HepG2 (cell line): ENCODE measurements around the gene NPW. TPM values are rescaled to one million over a fixed set of nuclear protein-coding genes. Genes with fewer than 3 reads are reported as not detected.

Source experiments
- ATAC-seq: fragments of 200-7000 bp; cut with Tn5 transposase; 3 replicates; pipeline ENCODE4 v1.9.1; 2020; ENCODE audit warnings: mild to moderate bottlenecking, moderate library complexity
- BruUV-seq: library from RNA; stranded (reverse); fragments of 400-500 nt; replicated peaks from 2 replicates; lab custom pipeline; 2021; lab: Mats Ljungman, UMichigan
- CTCF ChIA-PET: fragments of 300-600 bp; formaldehyde crosslinking; extraction: SDS; loops from one replicate; lab custom pipeline; 2021; ENCODE audit warnings: low total read pairs, inconsistent platforms, low intra/inter-chr PET ratio; lab: Yijun Ruan, JAX
- POLR2A ChIA-PET: fragments of 350-600 bp; sonication (Branson Sonifier 250); formaldehyde crosslinking; loops from one replicate; lab custom pipeline; 2020; ENCODE audit warnings: antibody characterized with exemption, inconsistent platforms; lab: Yijun Ruan, JAX
- DNase-seq: peaks from one replicate; pipeline ENCODE4 v3.0.0-alpha.2; 2015; ENCODE audit warnings: low spot score
- FAIRE-seq: peaks from 3 replicates; lab custom pipeline; 2011; peaks lifted over from hg19 to GRCh38; lab: Jason Lieb, UNC
- H2AFZ ChIP-seq: one replicate; pipeline ENCODE4 v1.6.1; 2011; ENCODE audit warnings: low read length, inconsistent platforms
- H3K27ac ChIP-seq: fragments of 300-600 bp; 3 replicates; pipeline ENCODE4 v1.8.0; 2011; ENCODE audit warnings: mixed run types, mild to moderate bottlenecking, mixed read lengths, low read length, inconsistent platforms; ENCODE audit not compliant: insufficient read depth; ENCODE audit errors: extremely low read length
- H3K27me3 ChIP-seq, 2 experiments: fragments of 200-600 bp in 1 of 2; 2 replicates in 1 of 2; 3 replicates in 1 of 2; pipeline versions ENCODE4 v1.6.0 to v1.8.0; 2011; ENCODE audit warnings: low read length in 2 of 2, mild to moderate bottlenecking in 2 of 2, moderate library complexity in 2 of 2, inconsistent platforms in 1 of 2; ENCODE audit not compliant: insufficient read depth in 2 of 2, control insufficient read depth in 1 of 2
- H3K36me3 ChIP-seq, 2 experiments: fragments of 200-600 bp in 1 of 2; replicated peaks in 1 of 2; 2 replicates in 1 of 2; 3 replicates in 1 of 2; pipeline versions ENCODE4 v1.5.1 to v1.8.0; 2011; ENCODE audit warnings: low read length in 2 of 2, inconsistent platforms in 1 of 2; ENCODE audit not compliant: insufficient read depth in 2 of 2, control insufficient read depth in 1 of 2
- H3K4me1 ChIP-seq: 2 replicates; pipeline ENCODE4 v1.5.1; 2012; ENCODE audit warnings: low read length, inconsistent platforms; ENCODE audit not compliant: insufficient read depth
- H3K4me2 ChIP-seq: 2 replicates; pipeline ENCODE4 v1.6.0; 2011; ENCODE audit warnings: low read depth, low read length, inconsistent platforms
- H3K4me3 ChIP-seq, 3 experiments: fragments of 200-600 bp in 1 of 3; sonication (generic), shearing (Covaris generic) in 1 of 3; replicated peaks in 1 of 3; 2 replicates each; pipeline ENCODE4 v1.5.1; 2011 to 2016; ENCODE audit warnings: low read length in 3 of 3, inconsistent platforms in 2 of 3, low read depth in 2 of 3, mild to moderate bottlenecking in 2 of 3, control low read depth in 1 of 3, mixed read lengths in 1 of 3; ENCODE audit not compliant: insufficient read depth in 1 of 3
- H3K79me2 ChIP-seq: one replicate; pipeline ENCODE4 v1.6.1; 2011; ENCODE audit warnings: low read length, inconsistent platforms; ENCODE audit not compliant: insufficient read depth
- H3K9ac ChIP-seq: 2 replicates; pipeline ENCODE4 v1.6.0; 2011; ENCODE audit warnings: mild to moderate bottlenecking, low read depth, low read length, inconsistent platforms; ENCODE audit not compliant: insufficient read depth
- H3K9me3 ChIP-seq: 2 replicates; pipeline ENCODE4 v1.5.1; 2012; ENCODE audit warnings: mild to moderate bottlenecking, low read length
- H4K20me1 ChIP-seq: 2 replicates; pipeline ENCODE4 v1.6.0; 2011; ENCODE audit warnings: inconsistent platforms, mild to moderate bottlenecking, low read length, moderate library complexity; ENCODE audit not compliant: insufficient read depth
- BORCS8-MEF2B ChIP-seq: sonication (generic); formaldehyde crosslinking; IDR thresholded peaks from 2 replicates; pipeline ENCODE4 v1.8.0; 2022; ENCODE audit warnings: mild to moderate bottlenecking, missing genetic modification reagents
- FOXJ3 ChIP-seq: sonication (generic); formaldehyde crosslinking; IDR thresholded peaks from 2 replicates; pipeline ENCODE4 v1.4.0; 2020; ENCODE audit warnings: missing genetic modification reagents, mild to moderate bottlenecking, borderline replicate concordance
- HNF1B ChIP-seq: sonication (generic); formaldehyde crosslinking; IDR thresholded peaks from 2 replicates; pipeline ENCODE4 v1.5.1; 2020; ENCODE audit warnings: mild to moderate bottlenecking, moderate library complexity, missing genetic modification reagents
- NAIF1 ChIP-seq: sonication (generic); formaldehyde crosslinking; IDR thresholded peaks from 2 replicates; pipeline ENCODE4 v1.5.0; 2020; ENCODE audit warnings: mild to moderate bottlenecking, missing genetic modification reagents, borderline replicate concordance
- NCOA5 ChIP-seq: sonication (generic); formaldehyde crosslinking; IDR thresholded peaks from 2 replicates; pipeline ENCODE4 v1.4.0; 2020; ENCODE audit warnings: missing genetic modification reagents
- NR2C2 ChIP-seq: sonication (generic); formaldehyde crosslinking; IDR thresholded peaks from 2 replicates; pipeline ENCODE4 v1.4.0; 2020; ENCODE audit warnings: missing genetic modification reagents, mild to moderate bottlenecking, moderate library complexity, borderline replicate concordance
- PHF5A ChIP-seq: IDR thresholded peaks from one replicate; pipeline ENCODE4 v1.6.1; 2018; ENCODE audit warnings: low read depth, missing genetic modification reagents; ENCODE audit not compliant: unreplicated experiment
- PLRG1 ChIP-seq: fragments of 450-650 bp; conservative IDR thresholded peaks from 2 replicates; pipeline ENCODE4 v1.6.1; 2016
- TBP ChIP-seq: sonication (generic); formaldehyde crosslinking; IDR thresholded peaks from 2 replicates; pipeline ENCODE4 v1.5.0; 2020; ENCODE audit warnings: missing genetic modification reagents
- TCF12 ChIP-seq, 2 experiments: fragments of 450-650 bp in 1 of 2; sonication (generic) in 1 of 2; formaldehyde crosslinking in 1 of 2; IDR thresholded peaks; 2 replicates each; pipeline versions ENCODE4 v1.6.1 to v1.8.0; 2017 to 2022; ENCODE audit warnings: antibody characterized with exemption in 1 of 2, mild to moderate bottlenecking in 1 of 2, missing genetic modification reagents in 1 of 2, moderate library complexity in 1 of 2
- ZNF138 ChIP-seq: sonication (generic); formaldehyde crosslinking; IDR thresholded peaks from 2 replicates; pipeline ENCODE4 v1.5.0; 2020; ENCODE audit warnings: mild to moderate bottlenecking, low read depth, missing genetic modification reagents
- ZNF260 ChIP-seq: sonication (generic); formaldehyde crosslinking; IDR thresholded peaks from 2 replicates; pipeline ENCODE4 v1.4.0; 2020; ENCODE audit warnings: missing genetic modification reagents, low read depth, mild to moderate bottlenecking, borderline replicate concordance
- ZNF547 ChIP-seq: sonication (generic); formaldehyde crosslinking; IDR thresholded peaks from 2 replicates; pipeline ENCODE4 v1.5.1; 2020; ENCODE audit warnings: mild to moderate bottlenecking, missing genetic modification reagents
- ZNF639 ChIP-seq: conservative IDR thresholded peaks from 2 replicates; pipeline ENCODE4 v1.6.1; 2018; ENCODE audit warnings: missing genetic modification reagents
- ZNF678 ChIP-seq: sonication (generic); formaldehyde crosslinking; IDR thresholded peaks from 2 replicates; pipeline ENCODE4 v1.4.0; 2020; ENCODE audit warnings: mild to moderate bottlenecking, missing genetic modification reagents
- ZNF720 ChIP-seq: sonication (generic); formaldehyde crosslinking; IDR thresholded peaks from 2 replicates; pipeline ENCODE4 v1.4.0; 2020; ENCODE audit warnings: missing genetic modification reagents
- ZNF841 ChIP-seq: sonication (generic); formaldehyde crosslinking; IDR thresholded peaks from 2 replicates; pipeline ENCODE4 v1.8.1; 2023; ENCODE audit warnings: missing genetic modification reagents, borderline replicate concordance
- ZNF891 ChIP-seq: sonication (generic); formaldehyde crosslinking; IDR thresholded peaks from 2 replicates; pipeline ENCODE4 v1.5.0; 2020; ENCODE audit warnings: mild to moderate bottlenecking, missing genetic modification reagents
- ZSCAN29 ChIP-seq: sonication (generic); formaldehyde crosslinking; conservative IDR thresholded peaks from 2 replicates; pipeline ENCODE4 v1.4.0; 2020; ENCODE audit warnings: mild to moderate bottlenecking, missing genetic modification reagents
- WGBS: methylation state at CpG from one replicate; pipeline ENCODE4 v1.1.6; 2017; ENCODE audit warnings: low lambda C conversion rate; 5-methylcytosine and 5-hydroxymethylcytosine counted together
- in situ Hi-C: cut with HindIII; loops from 2 replicates; pipeline ENCODE4 v1.10.0; 2017; ENCODE audit warnings: low pct_unique_long_range_greater_than_20kb; ENCODE audit not compliant: extremely low pct_ligation_motif_present
- intact Hi-C: fragments of 100-400 bp; cut with micrococcal nuclease; formaldehyde crosslinking; loops from one replicate; pipeline ENCODE4 v1.10.0; 2022; ENCODE audit not compliant: unreplicated experiment
- polyA plus RNA-seq, 8 experiments: library from polyadenylated mRNA; depleted of rRNA in 3 of 8; stranded (reverse) in 7 of 8; unstranded in 1 of 8; fragments of >200 nt; fragmentation: Illumina TruSeq in 4 of 8; extraction: Trizol in 4 of 8; gene quantifications; 2 replicates each; pipeline versions ENCODE4 v1.2.1 to v1.2.3, GENCODE V29; 2011 to 2016; ENCODE audit warnings: low read depth in 4 of 8, missing spikeins in 1 of 8, mixed read lengths in 1 of 8; ENCODE audit not compliant: insufficient read depth in 1 of 8
- total RNA-seq, 5 experiments: library from RNA; depleted of rRNA; stranded (reverse); fragments of >200 nt; fragmentation: Illumina TruSeq; extraction: Trizol; gene quantifications; 2 replicates each; pipeline ENCODE4 v1.2.3, GENCODE V29; 2016; ENCODE audit warnings: low read depth in 1 of 5

NPW gene
- total and polyA plus RNA-seq, 2 of the 13 experiments (the other 11 are each of a cell fraction or from before 2014, with no cell fraction given): 0.24 to 0.97 TPM

- WGBS: 89% methylated on average over 10 of the region's 33 CpGs
- H3K9me3 ChIP-seq: no peaks in the 10 kb centered on the region
- ChIA-PET POLR2A (interaction anchor here (1.1 kb wide), 1 partner anchor 12 kb away, joined by 6 read pairs; the partner anchor contains the start of gene RPS2), CTCF (no interaction called here)
- peaks cover 14% of the 10 kb centered on the region for H3K79me2 ChIP-seq
- in situ Hi-C loops: no loop called here
- BruUV-seq: no TSS peak
- H3K27me3 ChIP-seq: no peaks in the 10 kb centered on the region
- DNase-seq: no peak
- no peaks in the 10 kb centered on the region for H4K20me1 ChIP-seq
- FAIRE-seq: no peak
- intact Hi-C loops: no loop called here
- no peak overlapping the region for H3K9ac ChIP-seq
- no peak overlapping the region for H3K4me2 ChIP-seq
- TF ChIP-seq ZNF841 (CRISPR knock-in tag): no peak
- no peak for TF ChIP-seq PLRG1
- TF ChIP-seq ZNF891 (CRISPR knock-in tag): no peak
- TF ChIP-seq ZNF720: no peak
- no peak for TF ChIP-seq NR2C2 (CRISPR knock-in tag)
- no peak for TF ChIP-seq PHF5A (CRISPR knock-in tag)
- no peak for TF ChIP-seq ZNF639
- no peak for TF ChIP-seq TCF12 (IDR thresholded peaks at IDR 0.05)
- no peak for TF ChIP-seq TCF12 (CRISPR knock-in tag; IDR thresholded peaks at IDR 0.05)
- no peak for TF ChIP-seq ZNF547 (CRISPR knock-in tag)
- TF ChIP-seq ZNF678 (CRISPR knock-in tag): no peak
- TF ChIP-seq NCOA5 (CRISPR knock-in tag): no peak
- no peak for TF ChIP-seq NAIF1 (CRISPR knock-in tag)
- TF ChIP-seq ZSCAN29 (CRISPR knock-in tag): no peak
- no peak for TF ChIP-seq TBP
- TF ChIP-seq HNF1B (CRISPR knock-in tag): no peak
- no peak for TF ChIP-seq BORCS8-MEF2B
- TF ChIP-seq FOXJ3: no peak
- TF ChIP-seq ZNF260 (CRISPR knock-in tag): no peak
- no peak for TF ChIP-seq ZNF138 (CRISPR knock-in tag)
- peaks cover 20% of the 10 kb centered on the region for H3K4me1 ChIP-seq
- no peak overlapping the region for H2AFZ ChIP-seq
- ATAC-seq: no peak
- H3K36me3 ChIP-seq: peaks cover 21 to 34% of the 10 kb centered on the region in 2 experiments; a peak in 3 of 5 replicates
- H3K27ac ChIP-seq: no peak overlapping the region
- no peak overlapping the region for H3K4me3 ChIP-seq
Observed at GRCh38 chr16:1976951-1977874, 42.4 kb upstream of the NPW start.
